HCT116 (cell line): ENCODE results near the gene DUS4L. TPM values are rescaled to one million over a fixed set of nuclear protein-coding genes. Genes with fewer than 3 reads are reported as not detected.

Source experiments
- ATAC-seq: fragments of 200-7000 bp; cut with Tn5 transposase; 2 replicates; pipeline ENCODE4 v1.9.1; 2020; ENCODE audit warnings: mild to moderate bottlenecking, moderate library complexity
- BruUV-seq: library from RNA; stranded (reverse); fragments of 400-500 nt; replicated peaks from 2 replicates; lab custom pipeline; 2021; lab: Mats Ljungman, UMichigan
- CTCF ChIA-PET: fragments of 300-600 bp; sonication (Branson Sonifier 250); formaldehyde crosslinking; loops from one replicate; lab custom pipeline; 2021; ENCODE audit warnings: antibody characterized with exemption; lab: Charles Lee
- POLR2A ChIA-PET: fragments of 300-600, 350-600 bp; sonication (Branson Sonifier 250); formaldehyde crosslinking; loops from one replicate; lab custom pipeline; 2021; ENCODE audit warnings: antibody characterized with exemption; lab: Charles Lee
- RAD21 ChIA-PET, 2 experiments: fragments of 300-600 bp; sonication (Branson Sonifier 250); formaldehyde crosslinking; loops; one replicate each; lab custom pipeline; 2023; ENCODE audit warnings: low total read pairs in 2 of 2; ENCODE audit not compliant: uncharacterized antibody in 2 of 2, unreplicated experiment in 2 of 2, low non-redundant PET in 1 of 2; lab: Charles Lee
- DNase-seq: peaks from one replicate; pipeline ENCODE4 v3.0.0-alpha.2; 2010; ENCODE audit warnings: low read depth, low spot score
- H2AFZ ChIP-seq: fragments of 200-600 bp; shearing (Covaris generic), sonication (generic); 2 replicates; pipeline ENCODE4 v1.6.1; 2017; ENCODE audit warnings: low read depth, mixed run types, mixed read lengths, antibody characterized with exemption, low read length; ENCODE audit not compliant: poor library complexity, severe bottlenecking
- H3K27ac ChIP-seq: 2 replicates; pipeline ENCODE4 v1.5.1; 2012; ENCODE audit warnings: low read depth, low read length
- H3K27me3 ChIP-seq: fragments of 200-600 bp; sonication (generic); 2 replicates; pipeline ENCODE4 v1.6.1; 2016; ENCODE audit warnings: mixed run types, low read length, mixed read lengths; ENCODE audit not compliant: insufficient read depth
- H3K36me3 ChIP-seq, 2 experiments: fragments of 200-500 bp in 1 of 2; fragments of 200-600 bp in 1 of 2; sonication (Bioruptor generic) in 1 of 2; sonication (generic) in 1 of 2; 2 replicates each; pipeline versions ENCODE4 v1.5.1 to v1.6.1; 2014 to 2016; ENCODE audit warnings: low read length in 2 of 2, inconsistent platforms in 1 of 2, mixed read lengths in 1 of 2, mixed run types in 1 of 2; ENCODE audit not compliant: insufficient read depth in 2 of 2, control insufficient read depth in 1 of 2
- H3K4me1 ChIP-seq, 2 experiments: fragments of 200-600 bp in 1 of 2; sonication (generic) in 1 of 2; 2 replicates each; pipeline versions ENCODE4 v1.5.1 to v1.6.1; 2012 to 2017; ENCODE audit warnings: low read length in 2 of 2, inconsistent platforms in 1 of 2, mild to moderate bottlenecking in 1 of 2, mixed read lengths in 1 of 2, mixed run types in 1 of 2, moderate library complexity in 1 of 2; ENCODE audit not compliant: insufficient read depth in 2 of 2, control insufficient read depth in 1 of 2
- H3K4me2 ChIP-seq: fragments of 200-600 bp; sonication (generic); 2 replicates; pipeline ENCODE4 v1.6.1; 2017; ENCODE audit warnings: mixed run types, low read length, mixed read lengths
- H3K4me3 ChIP-seq, 2 experiments: fragments of 200-600 bp in 1 of 2; sonication (generic) in 1 of 2; replicated peaks in 1 of 2; 2 replicates each; pipeline ENCODE4 v1.5.1; 2011 to 2016; ENCODE audit warnings: low read length in 2 of 2, control low read depth in 1 of 2, low read depth in 1 of 2, mild to moderate bottlenecking in 1 of 2, mixed read lengths in 1 of 2, mixed run types in 1 of 2
- H3K79me2 ChIP-seq: fragments of 200-600 bp; sonication (generic); 2 replicates; pipeline ENCODE4 v1.6.1; 2017; ENCODE audit warnings: mild to moderate bottlenecking, mixed run types, low read length, moderate library complexity, mixed read lengths; ENCODE audit not compliant: insufficient read depth
- H3K9ac ChIP-seq: fragments of 200-600 bp; sonication (generic); 2 replicates; pipeline ENCODE4 v1.6.1; 2016; ENCODE audit warnings: low read length, mixed read lengths
- H3K9me2 ChIP-seq: fragments of 200-600 bp; sonication (generic), shearing (Covaris generic); 2 replicates; pipeline ENCODE4 v1.6.1; 2017; ENCODE audit warnings: mixed run types, mild to moderate bottlenecking, moderate library complexity; ENCODE audit not compliant: insufficient read depth
- H3K9me3 ChIP-seq, 2 experiments: fragments of 200-500 bp in 1 of 2; fragments of 200-600 bp in 1 of 2; sonication (Bioruptor generic) in 1 of 2; sonication (generic) in 1 of 2; 2 replicates each; pipeline ENCODE4 v1.6.1; 2014 to 2017; ENCODE audit warnings: low read length in 2 of 2, mixed read lengths in 2 of 2, inconsistent platforms in 1 of 2, low read depth in 1 of 2, mild to moderate bottlenecking in 1 of 2, mixed run types in 1 of 2, moderate library complexity in 1 of 2; ENCODE audit not compliant: control insufficient read depth in 1 of 2, insufficient read depth in 1 of 2
- H4K20me1 ChIP-seq: fragments of 200-600 bp; sonication (generic), shearing (Covaris generic); 2 replicates; pipeline ENCODE4 v1.6.1; 2017; ENCODE audit warnings: mixed run types, mild to moderate bottlenecking, moderate library complexity; ENCODE audit not compliant: insufficient read depth
- ATF3 ChIP-seq: IDR thresholded peaks from 2 replicates; pipeline ENCODE4 v1.6.1; 2012
- CBX3 ChIP-seq: IDR thresholded peaks from 2 replicates; pipeline ENCODE4 v1.6.1; 2012; ENCODE audit warnings: low read depth
- CEBPB ChIP-seq: IDR thresholded peaks from 2 replicates; pipeline ENCODE4 v1.6.1; 2012; ENCODE audit warnings: low read depth
- CTCF ChIP-seq, 3 experiments: fragments of 200-600 bp in 1 of 3; sonication (generic) in 1 of 3; IDR thresholded peaks in 2 of 3; conservative IDR thresholded peaks in 1 of 3; 2 replicates each; pipeline ENCODE4 v1.5.1; 2012 to 2017; ENCODE audit warnings: low read depth in 2 of 3, low read length in 2 of 3, antibody characterized with exemption in 1 of 3, borderline replicate concordance in 1 of 3, control low read depth in 1 of 3, mild to moderate bottlenecking in 1 of 3, mixed read lengths in 1 of 3, mixed run types in 1 of 3, moderate library complexity in 1 of 3; ENCODE audit not compliant: insufficient read depth in 1 of 3
- ELF1 ChIP-seq: IDR thresholded peaks from 2 replicates; pipeline ENCODE4 v1.6.1; 2012; ENCODE audit warnings: low read depth, borderline replicate concordance
- EZH2 ChIP-seq: fragments of 200-600 bp; sonication (generic); IDR thresholded peaks from 2 replicates; pipeline ENCODE4 v1.6.1; 2017; ENCODE audit warnings: antibody characterized with exemption, mixed run types
- FOSL1 ChIP-seq: IDR thresholded peaks from 2 replicates; pipeline ENCODE4 v1.6.1; 2012; ENCODE audit warnings: low read depth
- JUND ChIP-seq: IDR thresholded peaks from 2 replicates; pipeline ENCODE4 v1.6.1; 2012
- MAX ChIP-seq: IDR thresholded peaks from 2 replicates; pipeline ENCODE4 v1.6.1; 2012
- POLR2AphosphoS5 ChIP-seq: IDR thresholded peaks from 2 replicates; pipeline ENCODE4 v1.6.1; 2011; ENCODE audit warnings: mild to moderate bottlenecking, low read depth, low read length, moderate library complexity
- RAD21 ChIP-seq: IDR thresholded peaks from 2 replicates; pipeline ENCODE4 v1.6.1; 2012; ENCODE audit warnings: low read depth, mild to moderate bottlenecking
- REST ChIP-seq: IDR thresholded peaks from 2 replicates; pipeline ENCODE4 v1.6.1; 2012; ENCODE audit warnings: low read depth
- SIN3A ChIP-seq: IDR thresholded peaks from 2 replicates; pipeline ENCODE4 v1.6.1; 2012; ENCODE audit warnings: low read depth
- ZFX ChIP-seq: fragments of 450-650 bp; IDR thresholded peaks from 2 replicates; pipeline ENCODE4 v1.6.1; 2017
- ZNF274 ChIP-seq: fragments of 200-500 bp; sonication (Bioruptor generic); IDR thresholded peaks from 2 replicates; pipeline ENCODE4 v1.6.1; 2014; ENCODE audit warnings: mild to moderate bottlenecking, low read depth, low read length, inconsistent platforms
- intact Hi-C: fragments of 100-400 bp; cut with micrococcal nuclease; formaldehyde crosslinking; loops from 2 replicates; pipeline ENCODE4 v1.10.0; 2022
- total RNA-seq: library from RNA; stranded (reverse); gene quantifications from one replicate; pipeline ENCODE4 v1.2.1, GENCODE V29; 2021; ENCODE audit not compliant: unreplicated experiment

The DUS4L gene
- total RNA-seq, 1 experiment from 2014 or later: 12.6 TPM

- Histone ChIP-seq H3K9me2 (no peaks in the 10 kb centered on the region), H3K27ac (no peak overlapping the region), H3K36me3 (peaks cover 0 to 4% of the 10 kb centered on the region in 2 experiments; a peak in 2 of 4 replicates), H3K4me2 (no peak overlapping the region), H4K20me1 (no peaks in the 10 kb centered on the region), H3K4me3 (no peak overlapping the region), H3K27me3 (no peaks in the 10 kb centered on the region), H3K9me3 (no peaks in the 10 kb centered on the region), H3K9ac (no peak overlapping the region), H3K4me1 (no peaks in the 10 kb centered on the region), H3K79me2 (peaks cover 7% of the 10 kb centered on the region), H2AFZ (no peak overlapping the region)
- ChIA-PET CTCF (no interaction called here), RAD21 (no interaction called here), POLR2A (no interaction called here)
- DNase-seq (no peak), ATAC-seq (no peak)
- TF ChIP-seq EZH2 (no peak), CBX3 (0 out of 2 replicates have a peak, but pooled peaks have one; percentile 22), ELF1 (no peak)
- intact Hi-C loops: no loop called here
- BruUV-seq: no TSS peak
Measured at GRCh38 chr7:107544848-107545591, 18.8 kb upstream of the DUS4L start.

- Histone ChIP-seq H3K9me2 (no peaks in the 10 kb centered on the region), H3K4me1 (no peaks in the 10 kb centered on the region), H3K79me2 (no peaks in the 10 kb centered on the region), H3K9ac (no peak overlapping the region), H3K4me3 (no peak overlapping the region), H3K27ac (no peak overlapping the region), H4K20me1 (no peaks in the 10 kb centered on the region), H2AFZ (no peak overlapping the region), H3K36me3 (peaks cover 5 to 6% of the 10 kb centered on the region in 2 experiments; a peak in 2 of 4 replicates), H3K4me2 (no peak overlapping the region), H3K9me3 (no peaks in the 10 kb centered on the region), H3K27me3 (no peaks in the 10 kb centered on the region)
- POLR2A ChIA-PET: no interaction called here
- intact Hi-C loops: no loop called here
- CTCF ChIA-PET: no interaction called here
- no peak for DNase-seq
- BruUV-seq: no TSS peak
- ATAC-seq: no peak
- RAD21 ChIA-PET: no interaction called here
- TF ChIP-seq SIN3A: no peak
- TF ChIP-seq REST: no peak
- TF ChIP-seq JUND: no peak
- no peak for TF ChIP-seq POLR2AphosphoS5
- no peak for TF ChIP-seq FOSL1
- TF ChIP-seq CBX3: no peak
- no peak for TF ChIP-seq ATF3
- no peak for TF ChIP-seq MAX
- TF ChIP-seq RAD21: no peak
- TF ChIP-seq ZNF274: no peak
- TF ChIP-seq EZH2: no peak
- no peak for TF ChIP-seq ZFX
- TF ChIP-seq ELF1: no peak
- no peak for TF ChIP-seq CTCF (IDR thresholded peaks at IDR 0.05 in 2 of 3, conservative IDR thresholded peaks at IDR 0.05 in 1 of 3; ENCODE audit: borderline replicate concordance in 1 of 3, insufficient read depth in 1 of 3, low read depth in 2 of 3, low read length in 2 of 3)
- TF ChIP-seq CEBPB: no peak
Measured at GRCh38 chr7:107551936-107552335, 11.8 kb upstream of the DUS4L start.
